ENCODE results near the gene MX1. TPM values are rescaled to one million over a fixed set of nuclear protein-coding genes. Genes with fewer than 3 reads are reported as not detected.

Gene MX1
- total RNA-seq = 10 to 100 TPM; 15.6 to 29.1 TPM

- no peaks in the 10 kb centered on the region for H3K27me3 ChIP-seq (replicated peaks; ENCODE audit: insufficient read depth)
- no peaks in the 10 kb centered on the region for H3K9me3 ChIP-seq
- peak within 1 kb of the TSS; percentile 47 to 48 for H3K4me3 ChIP-seq
- peak within 1 kb of the TSS; percentile 45 to 57 for H3K27ac ChIP-seq
- TF ChIP-seq POLR2A (IDR thresholded peaks at IDR 0.05) (peak; percentile 86), POLR2AphosphoS5 (IDR thresholded peaks at IDR 0.05) (peak; percentile 72), CTCF (IDR thresholded peaks at IDR 0.05) (peak in 2 of 4 experiments; percentile 6 to 7)
- peak; percentile 70 for DNase-seq (ENCODE audit: low spot score)
- no peaks in the 10 kb centered on the region for H3K36me3 ChIP-seq
- WGBS = 2% methylated on average over 62 of the region's 65 CpGs
- intact Hi-C loops (cut with DNase I) = loop anchor here (10.0 kb wide), 1 partner anchor 261 kb away; the partner anchor contains the start of gene BACE2
- no peaks in the 10 kb centered on the region for H3K4me1 ChIP-seq (replicated peaks)
Observed at GRCh38 chr21:41425954-41426675, at the start of gene MX1. Gene MX1 (plus strand): TSS chr21:41426239. CDS start chr21:41432071, 5,832 bp downstream.

- Histone ChIP-seq H3K27ac (no peak overlapping the region), H3K36me3 (no peaks in the 10 kb centered on the region), H3K27me3 (replicated peaks; ENCODE audit: insufficient read depth) (no peaks in the 10 kb centered on the region), H3K4me1 (replicated peaks) (no peaks in the 10 kb centered on the region), H3K4me3 (no peak overlapping the region), H3K9me3 (no peaks in the 10 kb centered on the region)
- DNase-seq (ENCODE audit: low spot score) = no peak
- intact Hi-C loops (cut with DNase I) = no loop called here
- no peak for TF ChIP-seq CTCF (IDR thresholded peaks at IDR 0.05)
- TF ChIP-seq POLR2AphosphoS5 (IDR thresholded peaks at IDR 0.05) = no peak
- TF ChIP-seq POLR2A (IDR thresholded peaks at IDR 0.05) = no peak
- 91% methylated on average over 16 of the region's 16 CpGs for WGBS
Observed at GRCh38 chr21:41377715-41378114, 48.3 kb upstream of the MX1 start.

- Histone ChIP-seq H3K4me3 (no peak overlapping the region), H3K27ac (no peak overlapping the region), H3K4me1 (replicated peaks) (no peaks in the 10 kb centered on the region), H3K36me3 (no peaks in the 10 kb centered on the region), H3K27me3 (replicated peaks; ENCODE audit: insufficient read depth) (no peaks in the 10 kb centered on the region), H3K9me3 (no peaks in the 10 kb centered on the region)
- 82% methylated on average over 7 of the region's 8 CpGs for WGBS
- intact Hi-C loops (cut with DNase I) = no loop called here
- TF ChIP-seq POLR2AphosphoS5 (IDR thresholded peaks at IDR 0.05) = no peak
- no peak for TF ChIP-seq POLR2A (IDR thresholded peaks at IDR 0.05)
- TF ChIP-seq CTCF (IDR thresholded peaks at IDR 0.05) = no peak
- DNase-seq (ENCODE audit: low spot score) = no peak
Observed at GRCh38 chr21:41378849-41379248, 47.2 kb upstream of the MX1 start.

- Histone ChIP-seq H3K27ac (no peak overlapping the region), H3K9me3 (no peaks in the 10 kb centered on the region), H3K4me3 (no peak overlapping the region), H3K4me1 (replicated peaks) (no peaks in the 10 kb centered on the region), H3K27me3 (replicated peaks; ENCODE audit: insufficient read depth) (no peaks in the 10 kb centered on the region), H3K36me3 (no peaks in the 10 kb centered on the region)
- no peak for DNase-seq (ENCODE audit: low spot score)
- intact Hi-C loops (cut with DNase I) = no loop called here
- 95% methylated on average over 12 of the region's 12 CpGs for WGBS
- no peak for TF ChIP-seq CTCF (IDR thresholded peaks at IDR 0.05)
- TF ChIP-seq POLR2AphosphoS5 (IDR thresholded peaks at IDR 0.05) = no peak
- TF ChIP-seq POLR2A (IDR thresholded peaks at IDR 0.05) = no peak
Observed at GRCh38 chr21:41379901-41380300, 46.1 kb upstream of the MX1 start.

GRCh38 chr21:41381731-41382130 lies 44.3 kb upstream of the MX1 start:
- Histone ChIP-seq H3K27ac (no peak overlapping the region), H3K27me3 (replicated peaks; ENCODE audit: insufficient read depth) (no peaks in the 10 kb centered on the region), H3K4me1 (replicated peaks) (no peaks in the 10 kb centered on the region), H3K9me3 (no peaks in the 10 kb centered on the region), H3K4me3 (no peak overlapping the region), H3K36me3 (no peaks in the 10 kb centered on the region)
- no peak for TF ChIP-seq POLR2AphosphoS5 (IDR thresholded peaks at IDR 0.05)
- no peak for TF ChIP-seq POLR2A (IDR thresholded peaks at IDR 0.05)
- TF ChIP-seq CTCF (IDR thresholded peaks at IDR 0.05) = no peak
- no peak for DNase-seq (ENCODE audit: low spot score)
- intact Hi-C loops (cut with DNase I) = no loop called here

Measured in prostate gland (tissue), 2 donors.